Vagina (tissue), 2 donors: Measurements from ENCODE around the gene MAGOH.

Experiments used
- POLR2AphosphoS5 ChIP-seq, 2 donors: sonication (generic); formaldehyde crosslinking; IDR thresholded peaks; one replicate each; pipeline ENCODE4 v1.9.0; 2017; ENCODE audit warnings: antibody characterized with exemption in 2 of 2, mild to moderate bottlenecking in 2 of 2, low read depth in 1 of 2; ENCODE audit not compliant: insufficient read depth in 1 of 2
- TF ChIP-seq, protein P1 (sequence below), 3 experiments: fragments of 450-650 bp in 2 of 3; fragments of 200-600 bp in 1 of 3; sonication (generic) in 1 of 3; IDR thresholded peaks; one replicate each; pipeline ENCODE4 v1.5.1; 2017 to 2019; ENCODE audit warnings: antibody characterized with exemption in 3 of 3, mild to moderate bottlenecking in 2 of 3, moderate library complexity in 2 of 3

DNA sequence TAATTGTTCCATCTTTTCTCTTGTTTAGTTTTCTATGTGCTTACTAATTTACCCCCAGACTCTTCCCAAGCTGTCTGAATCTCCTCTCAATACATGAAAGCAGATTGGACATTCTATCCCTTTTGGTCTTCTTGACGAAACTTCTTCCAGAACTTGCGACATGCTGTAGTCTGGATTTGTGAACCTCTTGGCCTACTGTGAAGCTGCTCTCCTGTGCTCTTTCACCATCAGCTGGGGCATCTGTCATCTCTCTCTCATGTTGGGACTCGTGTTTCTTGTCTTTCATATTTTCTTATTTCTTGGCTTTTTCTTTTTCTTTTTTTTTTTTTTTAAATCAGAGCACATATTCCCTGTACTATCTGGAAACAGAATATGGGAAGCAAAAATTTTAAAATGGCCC, 34.9 kb downstream of the MAGOH start:
- TF ChIP-seq, protein P1, sequence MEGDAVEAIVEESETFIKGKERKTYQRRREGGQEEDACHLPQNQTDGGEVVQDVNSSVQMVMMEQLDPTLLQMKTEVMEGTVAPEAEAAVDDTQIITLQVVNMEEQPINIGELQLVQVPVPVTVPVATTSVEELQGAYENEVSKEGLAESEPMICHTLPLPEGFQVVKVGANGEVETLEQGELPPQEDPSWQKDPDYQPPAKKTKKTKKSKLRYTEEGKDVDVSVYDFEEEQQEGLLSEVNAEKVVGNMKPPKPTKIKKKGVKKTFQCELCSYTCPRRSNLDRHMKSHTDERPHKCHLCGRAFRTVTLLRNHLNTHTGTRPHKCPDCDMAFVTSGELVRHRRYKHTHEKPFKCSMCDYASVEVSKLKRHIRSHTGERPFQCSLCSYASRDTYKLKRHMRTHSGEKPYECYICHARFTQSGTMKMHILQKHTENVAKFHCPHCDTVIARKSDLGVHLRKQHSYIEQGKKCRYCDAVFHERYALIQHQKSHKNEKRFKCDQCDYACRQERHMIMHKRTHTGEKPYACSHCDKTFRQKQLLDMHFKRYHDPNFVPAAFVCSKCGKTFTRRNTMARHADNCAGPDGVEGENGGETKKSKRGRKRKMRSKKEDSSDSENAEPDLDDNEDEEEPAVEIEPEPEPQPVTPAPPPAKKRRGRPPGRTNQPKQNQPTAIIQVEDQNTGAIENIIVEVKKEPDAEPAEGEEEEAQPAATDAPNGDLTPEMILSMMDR (IDR thresholded peaks at IDR 0.05): no peak
- no peak for TF ChIP-seq POLR2AphosphoS5 (IDR thresholded peaks at IDR 0.05; ENCODE audit: insufficient read depth in 1 of 2, low read depth in 1 of 2)
